Endothelial cell of umbilical vein (primary cell): ENCODE results near the gene HSP90AB1. TPM values are rescaled to one million over a fixed set of nuclear protein-coding genes. Genes with fewer than 3 reads are reported as not detected.

ENCODE experiments used
- BruUV-seq: library from RNA; stranded (reverse); fragments of 400-500 nt; replicated peaks from 2 replicates; lab custom pipeline; 2021; lab: Mats Ljungman, UMichigan
- CTCF ChIA-PET: fragments of 300-600, 350-600 bp; sonication (Branson Sonifier 250); formaldehyde crosslinking; loops from one replicate; lab custom pipeline; 2021; ENCODE audit warnings: antibody characterized with exemption, inconsistent platforms; lab: Charles Lee
- POLR2A ChIA-PET: fragments of 300-600, 350-600 bp; sonication (Branson Sonifier 250); formaldehyde crosslinking; loops from one replicate; lab custom pipeline; 2021; ENCODE audit warnings: antibody characterized with exemption, inconsistent platforms; lab: Charles Lee
- DNase-seq: peaks from one replicate; pipeline ENCODE4 v3.0.0-alpha.2; 2011; ENCODE audit warnings: low read depth, low spot score
- FAIRE-seq: peaks from 2 replicates; lab custom pipeline; 2011; peaks lifted over from hg19 to GRCh38; lab: Jason Lieb, UNC
- H2AFZ ChIP-seq: 2 replicates; pipeline ENCODE4 v1.6.0; 2012; ENCODE audit warnings: low read depth, low read length, control low read depth, inconsistent platforms
- H3K27ac ChIP-seq: 2 replicates; pipeline ENCODE4 v1.5.1; 2011; ENCODE audit warnings: low read depth, mild to moderate bottlenecking, control low read depth, low read length, moderate library complexity; ENCODE audit not compliant: insufficient read depth
- H3K27me3 ChIP-seq, 2 experiments: 2 replicates each; pipeline versions ENCODE4 v1.6.0 to v1.6.1; 2011; ENCODE audit warnings: low read length in 2 of 2, mixed read lengths in 1 of 2; ENCODE audit not compliant: control insufficient read depth in 2 of 2, insufficient read depth in 2 of 2
- H3K36me3 ChIP-seq, 2 experiments: 2 replicates in 1 of 2; 3 replicates in 1 of 2; pipeline ENCODE4 v1.5.1; 2011; ENCODE audit warnings: low read length in 2 of 2, mild to moderate bottlenecking in 1 of 2, moderate library complexity in 1 of 2; ENCODE audit not compliant: control insufficient read depth in 2 of 2, insufficient read depth in 2 of 2; ENCODE audit errors: extremely low read depth in 1 of 2
- H3K4me1 ChIP-seq: 3 replicates; pipeline ENCODE4 v1.5.1; 2011; ENCODE audit warnings: mild to moderate bottlenecking, low read length; ENCODE audit not compliant: control insufficient read depth, insufficient read depth; ENCODE audit errors: extremely low read depth
- H3K4me2 ChIP-seq: 2 replicates; pipeline ENCODE4 v1.6.1; 2011; ENCODE audit warnings: low read length, control low read depth, mixed read lengths; ENCODE audit not compliant: insufficient read depth
- H3K4me3 ChIP-seq, 3 experiments: fragments of 200-600 bp in 1 of 3; sonication (generic), shearing (Covaris generic) in 1 of 3; replicated peaks in 1 of 3; 2 replicates each; pipeline ENCODE4 v1.5.1; 2011 to 2016; ENCODE audit warnings: control low read depth in 3 of 3, low read length in 3 of 3, mild to moderate bottlenecking in 2 of 3, inconsistent platforms in 1 of 3, low read depth in 1 of 3, moderate library complexity in 1 of 3; ENCODE audit not compliant: insufficient read depth in 1 of 3
- H3K79me2 ChIP-seq: 2 replicates; pipeline ENCODE4 v1.6.0; 2012; ENCODE audit warnings: low read length, inconsistent platforms; ENCODE audit not compliant: control insufficient read depth, insufficient read depth
- H3K9ac ChIP-seq: replicated peaks from 2 replicates; pipeline ENCODE3; 2011; ENCODE audit warnings: low read length, control low read depth; ENCODE audit not compliant: insufficient read depth; ENCODE audit errors: extremely low read depth
- H3K9me1 ChIP-seq: replicated peaks from 3 replicates; pipeline ENCODE4 v1.6.0; 2011; ENCODE audit warnings: mild to moderate bottlenecking, low read length; ENCODE audit not compliant: control insufficient read depth, insufficient read depth; ENCODE audit errors: extremely low read depth
- H3K9me3 ChIP-seq: replicated peaks from 2 replicates; pipeline ENCODE4 v1.5.1; 2012; ENCODE audit warnings: low read length, inconsistent platforms; ENCODE audit not compliant: control insufficient read depth, insufficient read depth
- H4K20me1 ChIP-seq: replicated peaks from 2 replicates; pipeline ENCODE3; 2011; ENCODE audit warnings: mild to moderate bottlenecking, low read length; ENCODE audit not compliant: control insufficient read depth, insufficient read depth; ENCODE audit errors: extremely low read depth
- EZH2 ChIP-seq: IDR thresholded peaks from 2 replicates; pipeline ENCODE4 v1.6.1; 2012; ENCODE audit warnings: borderline replicate concordance, low read depth, mild to moderate bottlenecking, moderate library complexity, low read length, inconsistent platforms; ENCODE audit not compliant: severe bottlenecking
- FOS ChIP-seq: IDR thresholded peaks from 2 replicates; pipeline ENCODE4 v1.6.1; 2011; ENCODE audit warnings: mild to moderate bottlenecking, low read length, moderate library complexity, borderline replicate concordance; ENCODE audit not compliant: insufficient read depth
- GATA2 ChIP-seq: IDR thresholded peaks from 2 replicates; pipeline ENCODE4 v1.7.0; 2011; ENCODE audit warnings: low read depth, mild to moderate bottlenecking, moderate library complexity, mixed read lengths, low read length; ENCODE audit not compliant: insufficient read length, insufficient read depth
- JUN ChIP-seq: IDR thresholded peaks from 2 replicates; pipeline ENCODE4 v1.6.1; 2011; ENCODE audit warnings: borderline replicate concordance, low read depth; ENCODE audit not compliant: insufficient read length, insufficient read depth
- MYC ChIP-seq: IDR thresholded peaks from one replicate; pipeline ENCODE4 v1.6.1; 2011; ENCODE audit warnings: mild to moderate bottlenecking, low read depth, low read length
- POLR2A ChIP-seq: IDR thresholded peaks from 2 replicates; pipeline ENCODE4 v1.6.1; 2012; ENCODE audit warnings: low read depth, mild to moderate bottlenecking, control low read depth, low read length
- POLR2AphosphoS5 ChIP-seq: IDR thresholded peaks from 2 replicates; pipeline ENCODE4 v1.6.1; 2012; ENCODE audit warnings: low read depth, mild to moderate bottlenecking, control low read depth, low read length, moderate library complexity; ENCODE audit not compliant: insufficient read depth
- dilution Hi-C: fragments of 300-500 bp; cut with MboI; formaldehyde crosslinking; loops from one replicate; pipeline ENCODE4 v1.15.0; 2019; ENCODE audit warnings: low sequenced_read_pairs; ENCODE audit not compliant: extremely low pct_ligation_motif_present
- intact Hi-C: fragments of 100-400 bp; cut with micrococcal nuclease; formaldehyde crosslinking; loops from one replicate; pipeline ENCODE4 v1.10.0; 2022
- polyA plus RNA-seq, 4 experiments: library from polyadenylated mRNA; depleted of rRNA in 3 of 4; stranded (reverse) in 3 of 4; unstranded in 1 of 4; fragments of >200 nt; gene quantifications; 2 replicates each; pipeline versions ENCODE4 v1.2.1 to v1.2.3, GENCODE V29; 2011 to 2012; ENCODE audit warnings: missing spikeins in 1 of 4
- total RNA-seq: library from RNA; stranded (reverse); gene quantifications from 2 replicates; pipeline ENCODE4 v1.2.3, GENCODE V29; 2021
- TF ChIP-seq, protein P1 (sequence below), 2 donors: IDR thresholded peaks; 1 replicate in 1 of 2; 2 replicates in 1 of 2; pipeline ENCODE4 v1.5.1; 2011; ENCODE audit warnings: low read length in 2 of 2, mild to moderate bottlenecking in 2 of 2, moderate library complexity in 2 of 2, control low read depth in 1 of 2, inconsistent platforms in 1 of 2, low read depth in 1 of 2; ENCODE audit not compliant: insufficient read depth in 1 of 2; ENCODE audit errors: extremely low read depth in 1 of 2
- TF ChIP-seq, protein P2 (sequence below): IDR thresholded peaks from 2 replicates; pipeline ENCODE4 v1.6.1; 2011; ENCODE audit not compliant: insufficient read depth, insufficient read length

Gene HSP90AB1
- total and polyA plus RNA-seq, 2 donors (not counting 3 experiments of a cell fraction or from before 2014, with no cell fraction given): 824 to 1,201 TPM

DNA sequence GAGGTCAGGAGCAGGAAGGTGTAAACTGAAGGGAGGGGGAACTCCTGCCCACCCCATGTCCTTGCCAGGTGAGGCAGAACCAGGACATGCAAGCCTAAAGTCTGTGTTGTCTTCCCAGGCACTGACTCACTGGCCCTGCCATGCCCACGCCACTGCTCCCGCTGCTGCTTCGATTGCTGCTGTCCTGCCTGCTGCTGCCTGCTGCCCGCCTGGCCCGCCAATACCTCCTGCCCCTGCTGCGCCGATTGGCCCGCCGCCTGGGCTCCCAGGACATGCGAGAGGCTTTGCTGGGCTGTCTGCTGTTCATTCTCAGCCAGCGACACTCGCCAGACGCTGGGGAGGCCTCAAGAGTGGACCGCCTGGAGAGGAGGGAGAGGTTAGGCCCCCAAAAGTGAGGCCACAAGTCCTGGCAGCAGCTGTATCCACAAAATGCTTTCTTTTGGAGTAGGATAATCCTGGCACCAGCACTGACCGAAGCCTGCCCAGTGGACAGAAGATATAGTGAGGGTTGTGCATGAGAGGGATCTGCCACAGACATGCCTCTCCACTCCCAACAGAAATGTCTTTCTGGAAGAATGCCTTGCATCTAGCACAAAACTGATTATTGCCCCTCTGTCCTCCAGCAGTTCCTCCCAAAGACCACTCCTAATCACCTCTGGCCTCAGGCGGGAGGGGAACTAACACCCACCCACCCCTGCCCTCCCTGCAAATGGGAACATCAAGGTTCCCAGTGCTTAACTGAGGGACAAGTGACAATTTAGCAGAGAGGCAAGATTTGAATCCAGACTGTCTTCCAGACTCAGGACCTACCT, 29.4 kb upstream of the HSP90AB1 start:
- no peak for DNase-seq
- Histone ChIP-seq H3K4me1 (peaks cover 36% of the 10 kb centered on the region), H2AFZ (no peak overlapping the region), H3K27me3 (no peaks in the 10 kb centered on the region), H3K36me3 (no peaks in the 10 kb centered on the region), H3K9me1 (no peaks in the 10 kb centered on the region), H4K20me1 (no peaks in the 10 kb centered on the region), H3K4me3 (no peak overlapping the region), H3K9ac (no peak overlapping the region), H3K4me2 (no peak overlapping the region), H3K79me2 (peaks cover 17% of the 10 kb centered on the region), H3K9me3 (no peaks in the 10 kb centered on the region), H3K27ac (no peak overlapping the region)
- intact Hi-C loops: no loop called here
- ChIA-PET POLR2A (no interaction called here), CTCF (interaction anchor here (1.8 to 9.2 kb wide), 2 partner anchors 41 to 44 kb away, joined by 5 to 84 read pairs; no protein-coding TSS in a partner anchor)
- BruUV-seq: no TSS peak
- TF ChIP-seq, protein P1, sequence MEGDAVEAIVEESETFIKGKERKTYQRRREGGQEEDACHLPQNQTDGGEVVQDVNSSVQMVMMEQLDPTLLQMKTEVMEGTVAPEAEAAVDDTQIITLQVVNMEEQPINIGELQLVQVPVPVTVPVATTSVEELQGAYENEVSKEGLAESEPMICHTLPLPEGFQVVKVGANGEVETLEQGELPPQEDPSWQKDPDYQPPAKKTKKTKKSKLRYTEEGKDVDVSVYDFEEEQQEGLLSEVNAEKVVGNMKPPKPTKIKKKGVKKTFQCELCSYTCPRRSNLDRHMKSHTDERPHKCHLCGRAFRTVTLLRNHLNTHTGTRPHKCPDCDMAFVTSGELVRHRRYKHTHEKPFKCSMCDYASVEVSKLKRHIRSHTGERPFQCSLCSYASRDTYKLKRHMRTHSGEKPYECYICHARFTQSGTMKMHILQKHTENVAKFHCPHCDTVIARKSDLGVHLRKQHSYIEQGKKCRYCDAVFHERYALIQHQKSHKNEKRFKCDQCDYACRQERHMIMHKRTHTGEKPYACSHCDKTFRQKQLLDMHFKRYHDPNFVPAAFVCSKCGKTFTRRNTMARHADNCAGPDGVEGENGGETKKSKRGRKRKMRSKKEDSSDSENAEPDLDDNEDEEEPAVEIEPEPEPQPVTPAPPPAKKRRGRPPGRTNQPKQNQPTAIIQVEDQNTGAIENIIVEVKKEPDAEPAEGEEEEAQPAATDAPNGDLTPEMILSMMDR (IDR thresholded peaks at IDR 0.05; ENCODE audit: extremely low read depth in 1 of 2, insufficient read depth in 1 of 2, low read depth in 1 of 2, low read length in 2 of 2): no peak
- TF ChIP-seq JUN (no peak), POLR2AphosphoS5 (no peak), POLR2A (no peak), EZH2 (no peak), MYC (no peak), GATA2 (no peak), FOS (no peak)
- TF ChIP-seq, protein P2, sequence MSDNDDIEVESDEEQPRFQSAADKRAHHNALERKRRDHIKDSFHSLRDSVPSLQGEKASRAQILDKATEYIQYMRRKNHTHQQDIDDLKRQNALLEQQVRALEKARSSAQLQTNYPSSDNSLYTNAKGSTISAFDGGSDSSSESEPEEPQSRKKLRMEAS: no peak
- dilution Hi-C loops: no loop called here
- FAIRE-seq: no peak
